ENCODE data around the gene RNF133.

RNF133 gene, protein sequence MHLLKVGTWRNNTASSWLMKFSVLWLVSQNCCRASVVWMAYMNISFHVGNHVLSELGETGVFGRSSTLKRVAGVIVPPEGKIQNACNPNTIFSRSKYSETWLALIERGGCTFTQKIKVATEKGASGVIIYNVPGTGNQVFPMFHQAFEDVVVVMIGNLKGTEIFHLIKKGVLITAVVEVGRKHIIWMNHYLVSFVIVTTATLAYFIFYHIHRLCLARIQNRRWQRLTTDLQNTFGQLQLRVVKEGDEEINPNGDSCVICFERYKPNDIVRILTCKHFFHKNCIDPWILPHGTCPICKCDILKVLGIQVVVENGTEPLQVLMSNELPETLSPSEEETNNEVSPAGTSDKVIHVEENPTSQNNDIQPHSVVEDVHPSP

DNA sequence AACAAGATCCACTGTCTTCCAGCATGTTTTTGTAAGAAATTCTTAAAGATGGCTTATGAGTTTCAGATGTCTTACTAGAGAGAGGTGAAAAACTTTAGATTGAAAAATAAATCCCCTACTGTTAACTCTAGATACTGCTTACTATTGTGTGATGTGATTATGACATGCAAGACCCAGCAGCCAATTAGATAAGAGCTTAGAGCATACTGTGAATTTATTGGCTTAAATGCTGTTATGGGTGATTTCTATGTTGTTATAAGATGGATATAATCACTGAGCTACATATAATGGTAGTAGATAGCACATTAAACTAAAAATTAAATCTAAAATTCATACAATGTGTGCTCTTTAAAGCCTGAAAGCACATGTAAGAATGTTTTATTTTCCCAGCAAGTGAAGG lies at the start of gene RNF133:
RNF133 (minus strand) TSS at position 101 of the 400 bp plus-strand sequence. CDS start 199 bp downstream, outside the sequence.
- no peak for DNase-seq (ENCODE audit: low read depth in 1 of 2, low spot score in 1 of 2)
- in situ Hi-C loops (cut with HindIII; ENCODE audit: low pct_unique_long_range_greater_than_20kb, low sequenced_read_pairs), result no loop called here

DNA sequence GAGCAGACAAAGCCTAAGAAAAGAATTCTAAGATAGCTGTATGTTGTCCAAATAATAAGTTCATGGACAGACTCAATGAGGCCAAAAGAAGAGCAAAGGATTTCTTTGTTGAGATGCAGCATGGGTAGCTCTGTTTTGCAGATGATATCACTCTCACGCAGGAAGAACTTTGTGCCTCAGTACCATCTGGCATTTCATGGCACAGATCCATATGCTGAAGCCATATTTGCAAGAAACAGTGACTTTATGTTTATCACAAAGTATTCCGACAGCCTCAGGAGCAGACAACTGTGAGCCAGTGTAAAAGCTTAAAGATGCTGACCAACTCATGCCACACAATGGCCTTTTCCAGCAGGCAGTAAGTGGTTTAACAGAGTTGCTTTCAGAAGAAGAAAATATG lies 49.3 kb upstream of the RNF133 start:
- TF ChIP-seq JUND (IDR thresholded peaks at IDR 0.05; ENCODE audit: low read depth), result no peak
- in situ Hi-C loops (cut with HindIII; ENCODE audit: low pct_unique_long_range_greater_than_20kb, low sequenced_read_pairs), result no loop called here
- no peak for DNase-seq (ENCODE audit: low read depth in 1 of 2, low spot score in 1 of 2)

More for the DNA sequence above, at the start of gene RNF133:
- no peak for TF ChIP-seq JUND (IDR thresholded peaks at IDR 0.05; ENCODE audit: low read depth)

DNA sequence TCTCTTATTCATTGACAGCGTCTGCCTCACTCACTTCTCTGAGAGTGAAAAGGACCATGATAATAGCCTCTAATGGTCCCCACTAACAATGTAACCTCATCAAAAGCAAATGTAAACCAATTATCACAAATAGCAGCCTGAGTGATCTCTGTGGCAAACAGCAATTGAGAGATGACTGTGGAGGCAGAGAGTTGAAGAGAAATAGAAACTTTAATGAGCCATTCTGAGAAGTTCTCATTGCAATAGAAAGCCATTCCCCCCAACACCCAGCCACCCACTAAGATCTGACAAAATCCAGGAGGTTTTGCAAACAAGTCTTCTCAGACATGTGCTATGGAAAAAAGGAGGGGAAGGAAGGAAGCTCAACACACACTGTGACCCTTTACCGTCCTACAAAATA lies 48.0 kb upstream of the RNF133 start:
- TF ChIP-seq JUND (IDR thresholded peaks at IDR 0.05; ENCODE audit: low read depth), result no peak
- in situ Hi-C loops (cut with HindIII; ENCODE audit: low pct_unique_long_range_greater_than_20kb, low sequenced_read_pairs), result no loop called here
- DNase-seq (ENCODE audit: low read depth in 1 of 2, low spot score in 1 of 2), result no peak

DNA sequence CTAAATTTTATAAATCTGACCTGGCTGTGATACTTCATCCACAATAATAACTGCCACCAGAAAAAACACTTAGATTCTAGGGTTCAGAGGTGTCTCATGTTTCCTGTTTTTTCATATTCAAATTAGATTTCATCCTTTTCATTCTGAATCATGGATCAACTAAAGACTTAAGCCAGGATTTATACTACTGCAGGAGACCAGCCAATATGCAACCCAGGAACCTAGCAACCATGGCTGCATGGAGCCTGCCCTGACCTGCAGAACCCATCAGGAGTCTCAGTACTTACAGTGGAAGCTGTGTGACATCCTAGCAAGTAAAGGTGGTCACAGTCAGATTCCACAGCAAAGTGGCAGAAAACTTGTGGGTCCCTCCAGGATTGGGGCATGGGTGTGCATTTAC lies 44.3 kb upstream of the RNF133 start:
- in situ Hi-C loops (cut with HindIII; ENCODE audit: low pct_unique_long_range_greater_than_20kb, low sequenced_read_pairs), result no loop called here
- TF ChIP-seq JUND (IDR thresholded peaks at IDR 0.05; ENCODE audit: low read depth), result no peak
- no peak for DNase-seq (ENCODE audit: low read depth in 1 of 2, low spot score in 1 of 2)

DNA sequence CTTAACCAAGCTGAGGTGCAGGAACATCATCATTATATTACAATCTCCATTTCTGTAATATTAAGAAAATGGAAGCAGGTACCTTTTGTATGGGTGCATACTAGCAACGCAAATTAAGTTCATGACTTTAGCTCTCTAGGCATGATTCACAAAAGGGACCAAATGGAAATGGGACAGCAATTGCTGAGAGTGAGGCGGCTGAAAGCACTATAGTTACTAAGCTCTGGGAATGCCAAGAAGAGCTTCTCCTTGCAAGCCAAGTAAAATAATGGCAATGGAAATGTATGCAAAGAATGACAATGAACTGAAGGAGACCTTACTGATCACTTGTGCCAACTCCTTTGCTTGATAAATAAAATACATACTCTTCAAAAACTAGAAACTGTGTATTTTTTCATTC lies 40.0 kb upstream of the RNF133 start:
- TF ChIP-seq JUND (IDR thresholded peaks at IDR 0.05; ENCODE audit: low read depth), result no peak
- in situ Hi-C loops (cut with HindIII; ENCODE audit: low pct_unique_long_range_greater_than_20kb, low sequenced_read_pairs), result no loop called here
- no peak for DNase-seq (ENCODE audit: low read depth in 1 of 2, low spot score in 1 of 2)

DNA sequence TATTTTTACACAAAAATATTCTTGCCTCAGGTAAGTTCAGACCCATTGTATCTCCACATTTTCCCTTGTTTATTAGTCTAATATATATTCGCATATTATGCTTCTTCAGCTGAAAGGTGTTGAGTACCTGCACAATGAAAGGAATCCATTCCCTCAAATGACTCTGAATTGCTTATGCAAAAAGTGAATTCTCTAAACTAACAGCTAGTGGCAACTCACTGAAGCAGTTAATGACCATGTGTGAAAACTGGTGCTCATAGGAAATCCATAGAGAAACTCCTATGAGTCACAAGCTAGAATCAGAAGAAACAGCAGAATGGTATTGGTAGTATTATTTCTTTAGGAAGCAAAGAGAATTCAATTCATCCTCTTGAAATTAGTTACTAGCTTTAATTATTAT lies 37.3 kb upstream of the RNF133 start:
- TF ChIP-seq JUND (IDR thresholded peaks at IDR 0.05; ENCODE audit: low read depth), result no peak
- DNase-seq (ENCODE audit: low read depth in 1 of 2, low spot score in 1 of 2), result no peak
- in situ Hi-C loops (cut with HindIII; ENCODE audit: low pct_unique_long_range_greater_than_20kb, low sequenced_read_pairs), result no loop called here

DNA sequence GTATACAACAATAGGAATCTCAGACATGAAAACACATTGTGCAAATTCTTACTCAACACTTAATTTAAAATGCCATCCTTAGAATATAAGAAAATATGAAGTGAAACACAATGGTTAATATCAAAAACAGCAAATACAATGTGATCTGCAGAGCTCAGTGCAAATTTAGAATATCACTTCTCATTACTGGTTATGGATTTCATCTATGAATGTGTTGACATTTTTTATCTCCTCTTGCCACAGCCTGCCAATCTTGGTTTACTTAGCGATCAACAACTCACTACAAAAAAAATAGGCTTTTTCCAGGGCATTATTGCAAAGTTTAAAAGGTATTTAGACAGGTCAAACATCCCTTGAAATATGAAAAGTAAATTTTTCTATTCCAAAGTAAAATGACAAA lies 28.8 kb upstream of the RNF133 start:
- no peak for DNase-seq (ENCODE audit: low read depth in 1 of 2, low spot score in 1 of 2)
- in situ Hi-C loops (cut with HindIII; ENCODE audit: low pct_unique_long_range_greater_than_20kb, low sequenced_read_pairs), result no loop called here
- TF ChIP-seq JUND (IDR thresholded peaks at IDR 0.05; ENCODE audit: low read depth), result no peak

DNA sequence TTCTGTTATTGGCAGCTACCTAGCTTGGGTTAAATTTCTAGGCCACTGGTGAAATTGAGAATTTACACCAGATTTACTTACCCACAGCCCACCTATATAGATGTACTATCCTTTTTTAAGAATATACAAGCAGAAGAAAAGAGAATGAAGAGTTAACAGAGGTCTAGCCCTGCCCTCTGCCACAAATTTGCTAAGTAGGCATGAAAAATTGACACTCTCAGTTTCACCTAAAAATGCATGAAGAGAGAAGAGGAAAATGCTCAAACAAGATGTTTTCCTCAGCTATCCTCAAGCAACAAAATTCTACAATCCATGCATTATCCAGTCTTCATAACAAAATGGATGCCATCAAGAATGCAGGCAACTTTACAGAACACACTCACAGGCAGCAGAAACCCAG lies 28.4 kb upstream of the RNF133 start:
- in situ Hi-C loops (cut with HindIII; ENCODE audit: low pct_unique_long_range_greater_than_20kb, low sequenced_read_pairs), result no loop called here
- no peak for DNase-seq (ENCODE audit: low read depth in 1 of 2, low spot score in 1 of 2)
- no peak for TF ChIP-seq JUND (IDR thresholded peaks at IDR 0.05; ENCODE audit: low read depth)

DNA sequence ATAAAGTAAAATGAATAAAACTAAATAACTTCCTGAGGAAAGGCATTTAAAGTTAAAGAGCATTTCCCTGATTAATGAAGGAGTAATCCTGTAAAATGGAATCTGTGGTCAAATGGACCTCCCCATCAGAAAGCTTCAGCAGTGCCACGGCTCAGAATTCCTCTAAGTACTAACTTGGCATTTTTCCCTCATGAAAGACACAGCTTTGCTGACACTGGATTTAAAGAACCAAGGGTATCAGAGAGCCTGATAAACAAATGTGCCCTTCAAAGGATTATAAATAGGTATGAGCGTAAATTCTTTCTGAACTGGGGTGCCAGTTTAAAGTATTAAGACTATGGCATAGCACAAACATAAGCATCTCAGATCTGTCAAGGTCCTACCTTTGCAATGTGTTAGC lies 28.0 kb upstream of the RNF133 start:
- TF ChIP-seq JUND (IDR thresholded peaks at IDR 0.05; ENCODE audit: low read depth), result no peak
- in situ Hi-C loops (cut with HindIII; ENCODE audit: low pct_unique_long_range_greater_than_20kb, low sequenced_read_pairs), result no loop called here
- DNase-seq (ENCODE audit: low read depth in 1 of 2, low spot score in 1 of 2), result no peak

DNA sequence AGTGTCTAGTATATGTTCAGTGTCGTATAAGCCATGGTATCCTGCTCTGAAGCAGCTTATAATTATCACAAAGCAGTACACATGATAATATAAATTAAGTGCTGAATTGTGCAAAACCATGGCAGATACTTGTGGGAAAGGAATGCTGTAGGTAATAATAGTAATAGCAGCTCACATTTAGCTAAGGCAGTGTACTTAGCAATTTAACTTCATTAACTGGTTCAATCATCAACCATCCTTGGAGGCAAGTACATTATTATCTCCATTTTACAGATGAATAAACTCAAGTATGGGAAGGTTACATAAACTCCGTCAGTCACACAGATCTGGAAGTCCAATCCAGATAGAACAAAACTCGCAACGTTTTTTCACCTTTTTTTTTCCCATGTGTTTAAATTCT lies 25.4 kb upstream of the RNF133 start:
- no peak for DNase-seq (ENCODE audit: low read depth in 1 of 2, low spot score in 1 of 2)
- in situ Hi-C loops (cut with HindIII; ENCODE audit: low pct_unique_long_range_greater_than_20kb, low sequenced_read_pairs), result no loop called here
- no peak for TF ChIP-seq JUND (IDR thresholded peaks at IDR 0.05; ENCODE audit: low read depth)

DNA sequence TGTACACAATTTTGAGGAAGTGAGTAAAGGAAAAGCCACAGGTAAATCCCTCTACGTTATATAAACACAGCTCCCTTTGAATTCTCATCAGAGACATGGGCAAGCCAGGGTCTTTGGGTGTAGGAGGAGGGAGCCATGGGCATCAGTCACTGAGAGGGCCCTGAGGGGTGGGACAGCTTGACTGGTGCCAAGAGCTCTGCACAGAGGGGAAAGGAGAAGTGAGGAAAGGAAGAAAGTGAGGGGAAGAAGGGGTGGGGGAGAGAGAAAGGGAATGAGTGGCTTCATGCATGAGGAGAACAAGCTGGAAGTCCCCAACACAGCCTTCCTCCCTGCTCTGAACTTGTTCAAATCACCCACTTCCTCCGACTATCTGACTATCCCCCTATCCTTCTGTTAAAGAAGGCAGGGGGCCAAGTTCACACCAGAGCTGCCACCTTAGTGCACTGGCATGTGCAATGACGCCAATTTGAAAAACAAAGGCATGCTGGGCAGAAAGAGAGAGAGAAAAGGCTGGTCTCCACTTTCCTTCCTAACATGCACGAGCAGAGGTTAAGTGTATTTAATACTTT lies 20.2 kb upstream of the RNF133 start:
- in situ Hi-C loops (cut with HindIII; ENCODE audit: low pct_unique_long_range_greater_than_20kb, low sequenced_read_pairs), result no loop called here
- no peak for TF ChIP-seq JUND (IDR thresholded peaks at IDR 0.05; ENCODE audit: low read depth)

DNA sequence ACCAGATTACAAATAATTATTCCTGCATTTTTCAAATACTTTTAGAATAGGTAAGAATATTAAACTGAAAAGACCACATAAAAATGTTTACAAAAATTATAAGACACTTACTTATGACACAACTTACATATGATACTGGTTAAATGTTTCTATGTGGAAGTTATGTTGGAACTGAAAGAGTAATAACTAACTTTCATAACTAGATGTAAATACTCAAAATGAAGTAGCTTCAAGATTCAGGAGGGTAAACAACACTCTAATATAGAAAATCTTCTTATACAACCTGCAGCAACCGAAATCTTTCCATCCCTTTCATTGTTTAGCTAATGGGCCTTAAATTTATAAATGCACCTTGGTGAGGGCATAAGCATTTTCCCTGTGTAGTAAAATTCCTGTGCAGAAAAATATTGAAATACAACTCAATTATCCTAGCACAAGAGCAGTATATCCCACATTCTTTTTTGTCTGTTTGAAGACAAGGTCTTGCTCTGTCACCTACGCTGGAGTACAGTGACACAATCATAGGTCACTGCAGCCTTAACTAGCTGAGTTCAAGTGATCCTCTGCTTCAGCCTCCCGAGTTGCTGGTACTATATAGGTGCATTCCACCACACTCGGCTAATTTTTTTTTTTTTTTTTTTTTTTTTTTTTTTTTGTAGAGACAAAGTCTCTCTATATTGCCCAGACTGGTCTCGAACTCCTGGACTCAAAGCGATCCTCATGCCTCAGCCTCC lies 18.6 kb upstream of the RNF133 start:
- no peak for TF ChIP-seq JUND (IDR thresholded peaks at IDR 0.05; ENCODE audit: low read depth)
- in situ Hi-C loops (cut with HindIII; ENCODE audit: low pct_unique_long_range_greater_than_20kb, low sequenced_read_pairs), result no loop called here
- no peak for DNase-seq (ENCODE audit: low read depth in 1 of 2, low spot score in 1 of 2)

More for the DNA sequence above, 20.2 kb upstream of the RNF133 start:
- no peak for DNase-seq (ENCODE audit: low read depth in 1 of 2, low spot score in 1 of 2)

DNA sequence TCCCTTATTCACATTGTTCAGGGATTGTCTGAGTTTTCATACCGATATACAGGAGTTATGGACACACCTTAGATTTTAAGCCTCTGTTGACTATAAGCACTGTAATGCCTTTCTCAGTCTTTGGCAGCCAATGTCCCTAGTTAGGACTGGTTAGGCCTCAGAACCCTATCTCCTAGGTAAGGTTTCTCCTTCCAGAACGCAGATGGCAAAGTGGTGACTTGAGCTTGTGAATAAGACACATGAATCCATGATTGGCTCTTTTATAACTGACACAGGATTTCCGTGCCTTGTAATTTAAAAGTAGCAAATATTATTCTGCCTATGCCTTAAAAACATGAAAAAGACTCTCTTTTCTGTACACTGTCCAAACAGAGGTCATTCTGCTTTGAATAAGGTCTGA lies 16.3 kb upstream of the RNF133 start:
- in situ Hi-C loops (cut with HindIII; ENCODE audit: low pct_unique_long_range_greater_than_20kb, low sequenced_read_pairs), result no loop called here
- no peak for TF ChIP-seq JUND (IDR thresholded peaks at IDR 0.05; ENCODE audit: low read depth)
- no peak for DNase-seq (ENCODE audit: low read depth in 1 of 2, low spot score in 1 of 2)
